OCI-LY3 (cell line): ENCODE results near the gene ADCY4.
"Not testable (repeated sequence)": the region's sequence is repeated elsewhere in the genome, so short reads cannot be mapped to it uniquely, and the experiment has no call there.

Experiments used
- H2AFZ ChIP-seq: fragments of 200-600, 300-600 bp; shearing (Covaris generic); 2 replicates; pipeline ENCODE4 v1.6.0; 2014; ENCODE audit warnings: antibody characterized with exemption, low read depth, low read length
- H3K27ac ChIP-seq: fragments of 200-600, 300-600 bp; sonication (generic); 2 replicates; pipeline ENCODE4 v1.5.1; 2014; ENCODE audit warnings: mild to moderate bottlenecking, low read length, moderate library complexity, mixed read lengths
- H3K27me3 ChIP-seq: fragments of 200-600, 300-600 bp; sonication (generic); 2 replicates; pipeline ENCODE4 v1.6.1; 2014; ENCODE audit warnings: low read depth, low read length, mixed read lengths
- H3K36me3 ChIP-seq: fragments of 200-600, 300-600 bp; sonication (generic); replicated peaks from 2 replicates; pipeline ENCODE3; 2014; ENCODE audit warnings: low read depth, low read length, mixed read lengths
- H3K4me1 ChIP-seq: fragments of 300-600, 200-600 bp; sonication (generic); 2 replicates; pipeline ENCODE4 v1.6.1; 2014; ENCODE audit warnings: low read length, mixed read lengths
- H3K4me2 ChIP-seq: fragments of 200-600, 300-600 bp; sonication (generic); 2 replicates; pipeline ENCODE4 v1.6.1; 2014; ENCODE audit warnings: low read length, mixed read lengths
- H3K4me3 ChIP-seq: fragments of 300-600, 200-600 bp; sonication (generic); 2 replicates; pipeline ENCODE4 v1.5.1; 2014; ENCODE audit warnings: antibody characterized with exemption, mild to moderate bottlenecking, low read length, moderate library complexity
- H3K79me2 ChIP-seq: fragments of 300-600, 200-600 bp; shearing (Covaris generic); 2 replicates; pipeline ENCODE4 v1.6.1; 2014; ENCODE audit warnings: mild to moderate bottlenecking, low read length, mixed read lengths
- H3K9ac ChIP-seq: fragments of 300-600, 200-600 bp; shearing (Covaris generic); 2 replicates; pipeline ENCODE4 v1.6.0; 2014; ENCODE audit warnings: mild to moderate bottlenecking, low read length, moderate library complexity
- H3K9me3 ChIP-seq: fragments of 200-600, 300-600 bp; shearing (Covaris generic); 2 replicates; pipeline ENCODE4 v1.6.1; 2014; ENCODE audit warnings: low read length, mixed read lengths; ENCODE audit not compliant: insufficient read depth
- H4K20me1 ChIP-seq: fragments of 200-600, 300-600 bp; sonication (generic); 2 replicates; pipeline ENCODE4 v1.6.1; 2016; ENCODE audit warnings: low read length, mixed read lengths; ENCODE audit not compliant: insufficient read depth
- EZH2phosphoT487 ChIP-seq: fragments of 200-600 bp; shearing (Covaris generic); IDR thresholded peaks from 2 replicates; pipeline ENCODE4 v1.6.1; 2018; ENCODE audit warnings: antibody characterized with exemption, mixed run types, low read depth
- TF ChIP-seq, protein P1 (sequence below): fragments of 200-600, 300-600 bp; sonication (generic); IDR thresholded peaks from 2 replicates; pipeline ENCODE4 v1.5.1; 2014; ENCODE audit warnings: antibody characterized with exemption, low read length, low read depth

ADCY4 gene

DNA sequence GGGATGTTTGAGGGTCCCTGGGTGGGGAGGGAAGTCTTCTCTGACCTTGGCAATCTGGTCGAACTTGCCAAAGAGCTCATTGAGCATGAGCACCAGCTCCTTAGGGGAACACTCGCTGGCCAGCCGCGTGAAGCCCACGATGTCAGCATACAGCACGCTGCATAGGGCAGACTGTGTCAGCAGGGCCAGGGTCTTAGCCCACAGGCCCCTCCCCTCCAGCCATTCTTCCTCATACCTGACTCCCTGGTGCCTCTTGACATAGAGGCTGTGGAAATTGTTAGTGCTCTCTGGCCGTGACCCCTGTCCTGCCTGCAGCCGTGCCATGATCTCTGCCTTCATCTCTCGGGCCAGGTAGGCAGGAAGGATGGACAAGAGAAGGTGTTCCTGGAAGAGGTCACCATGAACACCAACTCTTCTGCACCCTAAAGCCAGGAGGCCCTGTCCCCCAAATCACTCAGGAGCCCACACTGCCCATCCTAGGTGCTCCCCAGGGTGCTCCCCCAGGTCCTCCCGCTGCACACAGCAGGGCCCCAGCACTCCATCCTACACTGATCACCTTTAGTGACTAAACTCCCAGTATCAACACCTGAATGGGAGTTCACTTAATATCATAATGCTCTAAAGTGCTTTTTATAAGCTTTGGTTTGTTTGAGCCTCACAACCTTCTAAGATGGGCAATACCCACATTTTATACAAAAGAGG, 3.7 kb downstream of the ADCY4 start:
- no peaks in the 10 kb centered on the region for H4K20me1 ChIP-seq
- no peak overlapping the region; the same call in 1 of the 2 replicates for H3K4me2 ChIP-seq
- peak overlapping the region; percentile 41; the same call in 1 of the 2 replicates for H2AFZ ChIP-seq
- peaks cover 21% of the 10 kb centered on the region for H3K27me3 ChIP-seq
- H3K36me3 ChIP-seq = no peaks in the 10 kb centered on the region
- TF ChIP-seq, protein P1, sequence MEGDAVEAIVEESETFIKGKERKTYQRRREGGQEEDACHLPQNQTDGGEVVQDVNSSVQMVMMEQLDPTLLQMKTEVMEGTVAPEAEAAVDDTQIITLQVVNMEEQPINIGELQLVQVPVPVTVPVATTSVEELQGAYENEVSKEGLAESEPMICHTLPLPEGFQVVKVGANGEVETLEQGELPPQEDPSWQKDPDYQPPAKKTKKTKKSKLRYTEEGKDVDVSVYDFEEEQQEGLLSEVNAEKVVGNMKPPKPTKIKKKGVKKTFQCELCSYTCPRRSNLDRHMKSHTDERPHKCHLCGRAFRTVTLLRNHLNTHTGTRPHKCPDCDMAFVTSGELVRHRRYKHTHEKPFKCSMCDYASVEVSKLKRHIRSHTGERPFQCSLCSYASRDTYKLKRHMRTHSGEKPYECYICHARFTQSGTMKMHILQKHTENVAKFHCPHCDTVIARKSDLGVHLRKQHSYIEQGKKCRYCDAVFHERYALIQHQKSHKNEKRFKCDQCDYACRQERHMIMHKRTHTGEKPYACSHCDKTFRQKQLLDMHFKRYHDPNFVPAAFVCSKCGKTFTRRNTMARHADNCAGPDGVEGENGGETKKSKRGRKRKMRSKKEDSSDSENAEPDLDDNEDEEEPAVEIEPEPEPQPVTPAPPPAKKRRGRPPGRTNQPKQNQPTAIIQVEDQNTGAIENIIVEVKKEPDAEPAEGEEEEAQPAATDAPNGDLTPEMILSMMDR = no peak
- TF ChIP-seq EZH2phosphoT487 = no peak
- no peaks in the 10 kb centered on the region for H3K79me2 ChIP-seq
- no peaks in the 10 kb centered on the region for H3K9me3 ChIP-seq
- peaks cover 19% of the 10 kb centered on the region for H3K4me1 ChIP-seq
- H3K4me3 ChIP-seq = no peak overlapping the region
- no peak overlapping the region for H3K9ac ChIP-seq
- H3K27ac ChIP-seq = no peak overlapping the region

DNA sequence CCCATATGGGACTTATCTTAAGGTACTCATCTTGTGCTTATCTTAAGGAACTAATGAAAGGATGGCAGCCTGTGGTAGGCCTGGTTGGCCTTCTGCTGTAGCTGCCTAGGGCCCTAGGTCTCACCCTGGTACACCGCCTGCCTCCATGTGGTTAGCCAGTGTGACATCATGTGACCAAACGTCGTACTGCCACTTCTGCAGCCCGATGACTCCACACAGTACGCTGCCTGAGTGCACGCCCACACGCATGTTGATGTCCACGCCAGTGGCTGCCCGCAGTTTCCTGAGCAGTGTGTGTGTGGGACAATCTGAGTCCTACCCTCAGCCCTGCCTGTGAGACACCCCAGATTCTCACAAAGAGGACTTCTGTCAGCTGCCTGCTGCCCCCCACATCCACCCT, 5.1 kb downstream of the ADCY4 start:
- Histone ChIP-seq H3K9me3 (no peaks in the 10 kb centered on the region), H3K27me3 (peaks cover 15% of the 10 kb centered on the region), H4K20me1 (no peaks in the 10 kb centered on the region), H3K36me3 (no peaks in the 10 kb centered on the region), H3K4me1 (peaks cover 19% of the 10 kb centered on the region), H3K4me3 (no peak overlapping the region), H3K4me2 (no peak overlapping the region), H3K27ac (no peak overlapping the region), H2AFZ (no peak overlapping the region), H3K9ac (no peak overlapping the region), H3K79me2 (no peaks in the 10 kb centered on the region)
- TF ChIP-seq EZH2phosphoT487 = no peak
- TF ChIP-seq, protein P1 = no peak

GRCh38 chr14:24329073-24329663, 5.7 kb downstream of the ADCY4 start:
- Histone ChIP-seq H3K27ac (no peak overlapping the region), H3K79me2 (no peaks in the 10 kb centered on the region), H3K4me3 (no peak overlapping the region), H3K36me3 (no peaks in the 10 kb centered on the region), H2AFZ (no peak overlapping the region), H3K9ac (no peak overlapping the region), H3K4me1 (peaks cover 17% of the 10 kb centered on the region), H3K9me3 (no peaks in the 10 kb centered on the region), H4K20me1 (no peaks in the 10 kb centered on the region), H3K4me2 (no peak overlapping the region), H3K27me3 (peaks cover 9% of the 10 kb centered on the region)
- TF ChIP-seq, protein P1 = no peak
- no peak for TF ChIP-seq EZH2phosphoT487

DNA sequence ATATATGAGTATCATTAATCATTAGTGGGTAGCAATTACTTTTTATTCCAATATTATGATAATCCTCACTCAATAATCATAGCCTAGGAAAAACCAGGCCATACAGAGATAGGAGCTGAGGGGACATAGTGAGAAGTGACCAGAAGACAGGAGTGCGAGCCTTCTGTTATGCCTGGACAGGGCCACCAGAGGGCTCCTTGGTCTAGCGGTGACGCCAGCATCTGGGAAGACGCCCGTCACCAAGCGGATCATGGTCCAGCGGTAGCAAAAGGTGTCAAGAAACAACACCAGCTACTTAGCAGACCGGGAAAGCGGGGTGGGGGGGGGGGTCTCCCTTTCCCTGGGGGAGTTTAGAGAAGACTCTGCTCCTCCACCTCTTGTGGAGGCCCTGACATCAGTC, 7.0 kb downstream of the ADCY4 start:
- H3K36me3 ChIP-seq, H4K20me1 ChIP-seq, H3K27me3 ChIP-seq, H3K4me3 ChIP-seq, H3K9ac ChIP-seq, H3K9me3 ChIP-seq, H3K79me2 ChIP-seq, H2AFZ ChIP-seq, H3K27ac ChIP-seq: not testable (repeated sequence)
- TF ChIP-seq, protein P1 = peak; percentile 31
- Histone ChIP-seq H3K4me1 (peaks cover 12% of the 10 kb centered on the region), H3K4me2 (0 out of 2 replicates have a peak overlapping the region, but pooled peaks have one; percentile 30)
